Measurements from ENCODE around the gene ANKRD13B.

Gene ANKRD13B

GRCh38 chr17:29661213-29661612 is 68.3 kb downstream of the ANKRD13B start:
- TF ChIP-seq, protein P1, sequence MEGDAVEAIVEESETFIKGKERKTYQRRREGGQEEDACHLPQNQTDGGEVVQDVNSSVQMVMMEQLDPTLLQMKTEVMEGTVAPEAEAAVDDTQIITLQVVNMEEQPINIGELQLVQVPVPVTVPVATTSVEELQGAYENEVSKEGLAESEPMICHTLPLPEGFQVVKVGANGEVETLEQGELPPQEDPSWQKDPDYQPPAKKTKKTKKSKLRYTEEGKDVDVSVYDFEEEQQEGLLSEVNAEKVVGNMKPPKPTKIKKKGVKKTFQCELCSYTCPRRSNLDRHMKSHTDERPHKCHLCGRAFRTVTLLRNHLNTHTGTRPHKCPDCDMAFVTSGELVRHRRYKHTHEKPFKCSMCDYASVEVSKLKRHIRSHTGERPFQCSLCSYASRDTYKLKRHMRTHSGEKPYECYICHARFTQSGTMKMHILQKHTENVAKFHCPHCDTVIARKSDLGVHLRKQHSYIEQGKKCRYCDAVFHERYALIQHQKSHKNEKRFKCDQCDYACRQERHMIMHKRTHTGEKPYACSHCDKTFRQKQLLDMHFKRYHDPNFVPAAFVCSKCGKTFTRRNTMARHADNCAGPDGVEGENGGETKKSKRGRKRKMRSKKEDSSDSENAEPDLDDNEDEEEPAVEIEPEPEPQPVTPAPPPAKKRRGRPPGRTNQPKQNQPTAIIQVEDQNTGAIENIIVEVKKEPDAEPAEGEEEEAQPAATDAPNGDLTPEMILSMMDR (IDR thresholded peaks at IDR 0.05; ENCODE audit: low read depth, low read length, missing control alignments): no peak
- no peak overlapping the region for H3K4me3 ChIP-seq (replicated peaks; ENCODE audit: low read depth, low read length)
- no peak for DNase-seq (ENCODE audit: extremely low read depth, low read depth)

GRCh38 chr17:29663155-29663554 is 70.2 kb downstream of the ANKRD13B start:
- no peak overlapping the region for H3K4me3 ChIP-seq (replicated peaks; ENCODE audit: low read depth, low read length)
- TF ChIP-seq, protein P1 (IDR thresholded peaks at IDR 0.05; ENCODE audit: low read depth, low read length, missing control alignments): no peak
- no peak for DNase-seq (ENCODE audit: extremely low read depth, low read depth)
